Upper lobe of left lung (tissue), 4 donors: ENCODE data around the gene NLGN1.
A peak's percentile ranks its signal among the peaks of the same experiment; 100 is the strongest.

ENCODE experiments used
- EP300 ChIP-seq, 4 donors: sonication (generic); formaldehyde crosslinking; IDR thresholded peaks; one replicate each; pipeline ENCODE4 v1.5.1; 2017; ENCODE audit warnings: antibody characterized with exemption in 4 of 4, control low read depth in 2 of 4
- POLR2AphosphoS5 ChIP-seq, 2 donors: sonication (generic); formaldehyde crosslinking; IDR thresholded peaks; one replicate each; pipeline ENCODE4 v1.5.1; 2017; ENCODE audit warnings: antibody characterized with exemption in 2 of 2
- TF ChIP-seq, protein P1 (sequence below), 6 experiments: fragments of 450-650 bp in 4 of 6; fragments of 200-600 bp in 2 of 6; sonication (generic) in 2 of 6; IDR thresholded peaks; one replicate each; pipeline ENCODE4 v1.5.1; 2016 to 2019; ENCODE audit warnings: antibody characterized with exemption in 6 of 6

DNA sequence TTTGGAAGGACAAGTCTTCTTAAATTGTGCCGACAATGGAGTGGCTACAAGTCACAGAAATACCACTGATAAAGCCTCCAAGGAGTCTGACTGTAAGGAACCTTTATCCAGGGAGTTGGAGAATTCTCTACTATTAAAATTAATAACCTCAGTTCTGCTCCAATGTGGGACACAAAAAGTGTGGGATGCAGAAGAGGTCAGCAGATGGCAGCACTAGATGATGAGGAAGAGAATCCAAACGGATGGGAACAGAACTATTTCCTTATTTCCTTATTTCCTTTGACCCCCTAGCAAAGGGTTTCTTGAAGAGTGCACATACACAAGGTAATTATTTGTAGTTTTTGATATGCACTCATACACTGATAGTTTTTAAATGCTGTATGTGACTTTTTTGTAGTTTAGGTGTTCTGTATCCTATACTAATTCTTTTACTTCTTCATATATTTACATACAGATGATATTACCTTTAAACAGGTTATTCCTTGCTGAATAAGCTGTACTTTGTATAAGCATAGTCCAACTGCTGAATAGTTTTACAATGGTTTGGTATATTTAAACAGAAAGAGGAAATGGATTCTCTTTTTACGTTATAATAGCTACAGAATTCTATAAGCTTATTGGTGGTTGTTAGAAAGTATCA, 25.6 kb upstream of the NLGN1 start:
- TF ChIP-seq, protein P1, sequence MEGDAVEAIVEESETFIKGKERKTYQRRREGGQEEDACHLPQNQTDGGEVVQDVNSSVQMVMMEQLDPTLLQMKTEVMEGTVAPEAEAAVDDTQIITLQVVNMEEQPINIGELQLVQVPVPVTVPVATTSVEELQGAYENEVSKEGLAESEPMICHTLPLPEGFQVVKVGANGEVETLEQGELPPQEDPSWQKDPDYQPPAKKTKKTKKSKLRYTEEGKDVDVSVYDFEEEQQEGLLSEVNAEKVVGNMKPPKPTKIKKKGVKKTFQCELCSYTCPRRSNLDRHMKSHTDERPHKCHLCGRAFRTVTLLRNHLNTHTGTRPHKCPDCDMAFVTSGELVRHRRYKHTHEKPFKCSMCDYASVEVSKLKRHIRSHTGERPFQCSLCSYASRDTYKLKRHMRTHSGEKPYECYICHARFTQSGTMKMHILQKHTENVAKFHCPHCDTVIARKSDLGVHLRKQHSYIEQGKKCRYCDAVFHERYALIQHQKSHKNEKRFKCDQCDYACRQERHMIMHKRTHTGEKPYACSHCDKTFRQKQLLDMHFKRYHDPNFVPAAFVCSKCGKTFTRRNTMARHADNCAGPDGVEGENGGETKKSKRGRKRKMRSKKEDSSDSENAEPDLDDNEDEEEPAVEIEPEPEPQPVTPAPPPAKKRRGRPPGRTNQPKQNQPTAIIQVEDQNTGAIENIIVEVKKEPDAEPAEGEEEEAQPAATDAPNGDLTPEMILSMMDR (IDR thresholded peaks at IDR 0.05): peak in 5 of 6 experiments; percentile 15 to 46 (median 35)
- TF ChIP-seq POLR2AphosphoS5 (IDR thresholded peaks at IDR 0.05): no peak
- TF ChIP-seq EP300 (IDR thresholded peaks at IDR 0.05): no peak
